ENCODE results near the gene HNRNPC.
"Not testable (repeated sequence)": the region's sequence is repeated elsewhere in the genome, so short reads cannot be mapped to it uniquely, and the experiment has no call there.

The HNRNPC gene

DNA sequence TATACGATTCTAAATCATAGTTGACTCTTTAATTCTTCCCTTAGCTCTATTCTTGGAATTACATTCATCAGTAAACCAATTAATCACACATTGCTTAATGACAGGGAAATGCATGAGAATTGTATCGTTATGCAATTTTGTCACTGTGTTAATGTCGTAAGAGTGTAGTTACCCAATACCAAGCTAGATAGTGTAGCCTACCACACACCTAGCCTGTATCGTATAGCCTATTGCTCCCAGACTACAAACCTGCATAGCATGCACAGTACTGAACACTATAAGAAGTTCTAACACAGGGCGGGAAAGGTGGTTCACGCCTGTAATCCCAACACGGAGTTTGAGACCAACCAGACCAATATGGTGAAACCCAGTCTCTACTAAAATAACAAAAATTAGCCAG is 24.7 kb downstream of the HNRNPC start:
- DNase-seq (ENCODE audit: low read depth) = no peak

DNA sequence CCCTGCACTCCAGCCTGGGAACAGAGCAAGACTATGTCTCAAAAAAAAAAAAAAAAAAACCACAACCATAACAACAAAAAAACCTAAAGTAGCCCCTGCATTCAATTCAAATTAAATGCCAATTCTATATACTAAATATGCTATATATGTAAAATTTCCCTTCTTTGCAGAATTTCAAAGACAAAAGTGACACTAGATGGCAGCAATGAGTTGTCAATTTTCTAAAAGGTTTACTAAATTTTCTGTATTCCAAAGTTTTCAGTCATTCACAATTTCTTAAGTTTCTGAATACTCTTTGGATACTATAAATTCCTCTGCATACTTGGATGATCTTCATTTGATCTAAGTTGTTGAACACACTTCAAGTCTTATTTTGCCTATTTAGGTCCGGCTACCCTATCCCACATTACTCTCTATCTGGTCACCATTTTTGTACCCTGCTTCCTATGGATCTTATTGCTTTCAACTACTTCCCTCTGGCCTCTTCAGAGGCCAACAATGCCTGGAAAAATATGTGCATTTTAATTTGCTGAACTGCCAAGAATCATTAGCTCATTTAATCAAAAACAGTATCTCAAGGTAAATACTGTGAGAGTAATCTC is 27.9 kb downstream of the HNRNPC start:
- DNase-seq (ENCODE audit: low read depth) = peak; percentile 33

DNA sequence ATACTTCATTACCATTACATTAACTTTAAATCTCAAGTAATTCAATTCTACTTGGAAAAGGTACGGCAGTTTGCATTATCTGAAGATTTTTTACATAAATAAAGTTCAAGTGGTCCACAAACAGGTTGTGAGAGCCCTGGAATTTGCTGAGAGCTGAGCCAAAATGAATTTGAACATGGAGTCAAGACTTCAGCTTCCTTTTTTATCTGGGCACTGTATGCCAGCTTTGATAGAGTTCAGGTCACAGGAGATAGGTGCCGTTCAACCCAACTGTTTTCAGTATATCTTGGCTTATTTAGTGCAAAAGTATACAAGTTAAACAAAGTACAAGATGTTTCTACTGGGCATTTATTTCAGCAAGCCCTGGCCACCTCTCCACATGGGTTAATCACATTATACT is 28.8 kb downstream of the HNRNPC start:
- DNase-seq (ENCODE audit: low read depth) = no peak

DNA sequence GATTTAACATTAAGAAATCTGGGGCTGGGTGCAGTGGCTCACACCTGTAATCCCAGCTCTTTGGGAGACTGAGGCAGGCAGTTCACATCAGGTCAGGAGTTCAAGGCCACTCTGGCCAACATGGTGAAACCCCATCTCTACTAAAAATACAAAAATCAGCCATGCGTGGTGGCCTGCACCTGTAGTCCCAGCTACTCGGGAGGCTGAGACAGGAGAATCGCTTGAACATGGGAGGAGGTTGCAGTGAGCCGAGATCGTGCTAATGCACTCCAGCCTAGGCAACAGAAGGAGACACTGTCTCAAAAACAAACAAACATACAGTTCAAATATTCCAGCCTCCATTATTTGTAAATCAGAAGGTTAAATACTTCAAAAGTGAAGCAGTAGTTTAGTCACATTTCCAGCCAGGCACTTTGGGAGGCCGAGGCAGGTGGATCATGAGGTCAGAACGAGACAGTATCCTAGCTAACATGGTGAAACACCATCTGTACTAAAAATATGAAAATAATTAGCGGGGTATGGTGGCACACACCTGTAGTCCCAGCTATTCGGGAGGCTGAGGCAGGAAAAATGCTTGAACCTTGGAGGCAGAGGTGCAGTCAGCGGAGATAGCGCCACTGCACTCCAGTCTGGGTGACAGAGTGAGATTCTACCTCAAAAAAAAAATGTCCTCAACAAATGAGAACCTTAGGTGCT is 30.3 kb downstream of the HNRNPC start:
- no peak for DNase-seq (ENCODE audit: low read depth)

DNA sequence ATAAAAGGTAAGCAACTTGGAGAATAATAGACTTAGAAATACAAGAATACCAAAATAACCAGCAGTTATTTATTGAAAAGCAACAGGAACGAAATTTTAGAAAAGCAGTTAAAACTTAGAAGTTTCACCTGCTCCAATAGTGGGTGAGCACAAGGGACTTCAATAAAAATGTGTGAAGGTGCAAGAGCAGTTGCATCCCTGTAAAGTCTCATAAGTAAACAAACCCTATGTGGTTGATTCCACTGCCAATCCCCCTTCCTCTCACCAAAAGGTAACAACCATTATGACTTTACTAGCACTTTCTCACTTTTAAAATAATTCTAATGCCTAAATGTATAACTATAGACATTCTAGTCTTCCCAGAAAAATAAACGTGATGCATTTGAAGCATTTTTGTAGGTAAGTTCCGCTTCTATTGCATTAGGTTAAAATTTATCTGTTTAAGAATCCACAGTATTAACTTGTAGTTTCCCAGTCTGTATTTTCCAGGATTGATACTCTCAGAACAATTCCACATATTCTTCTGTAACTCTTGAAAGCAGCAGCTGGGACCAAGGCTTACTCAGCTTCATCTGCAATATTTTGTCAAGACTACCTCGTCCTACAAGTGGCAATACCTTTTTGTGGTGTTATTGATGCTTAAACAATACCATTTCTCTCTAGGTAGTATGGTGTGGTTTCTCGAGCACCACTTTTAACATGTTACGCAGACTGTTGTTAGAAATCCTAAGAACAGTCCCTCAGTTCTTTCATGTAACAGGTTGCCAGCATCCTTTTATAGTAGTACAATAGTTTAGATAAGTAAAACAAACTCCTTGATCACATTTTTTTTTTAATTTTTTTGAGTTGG is 32.1 kb downstream of the HNRNPC start:
- no peak for DNase-seq (ENCODE audit: low read depth)

DNA sequence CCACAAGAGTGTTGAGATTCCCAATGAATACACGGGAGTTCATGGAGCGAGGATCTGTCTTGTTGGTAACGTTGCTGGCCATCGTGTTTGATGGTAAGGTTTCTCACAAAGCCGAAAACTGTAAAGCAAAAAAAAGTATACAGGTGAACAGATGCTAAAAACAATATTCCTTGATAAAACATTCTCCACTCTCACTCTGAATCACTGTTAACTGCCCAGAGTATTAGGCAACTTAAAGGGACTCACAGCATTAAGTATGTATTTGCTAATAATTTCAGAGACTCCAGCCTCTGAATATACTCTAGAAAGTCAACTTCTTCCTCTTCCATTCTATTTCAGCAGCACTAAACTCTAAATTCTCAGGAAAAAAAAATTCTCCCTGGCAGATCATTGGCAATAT is 35.1 kb downstream of the HNRNPC start:
- DNase-seq (ENCODE audit: low read depth) = no peak

DNA sequence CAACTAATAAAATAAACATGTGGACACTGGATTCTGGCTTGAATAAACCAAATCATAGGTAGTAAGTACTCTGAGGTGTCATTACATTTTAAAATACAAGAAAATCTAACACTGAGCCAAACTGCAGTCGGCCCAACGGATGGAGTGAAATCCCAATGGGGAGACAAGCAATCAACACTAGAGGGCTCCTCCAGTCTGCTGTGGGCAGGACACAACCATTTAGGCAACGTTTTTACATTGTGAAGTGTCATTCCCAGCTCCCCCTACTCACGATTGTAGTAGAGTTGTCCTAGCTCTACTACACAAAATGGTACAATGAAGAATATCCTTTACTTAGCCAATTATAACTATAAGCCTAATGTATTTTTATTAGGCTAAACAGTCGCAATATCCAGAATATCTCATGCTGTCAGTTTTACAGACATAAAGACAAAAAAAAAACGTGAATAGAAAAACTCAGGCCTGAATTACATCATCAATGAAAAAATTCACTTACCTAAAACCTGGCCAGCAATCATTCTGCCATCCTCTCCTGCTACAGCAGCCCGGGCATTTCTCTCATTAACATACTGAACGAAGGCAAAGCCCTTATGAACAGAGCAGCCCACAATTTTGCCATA is 35.7 kb downstream of the HNRNPC start:
- peak; percentile 12 for DNase-seq (ENCODE audit: low read depth)

DNA sequence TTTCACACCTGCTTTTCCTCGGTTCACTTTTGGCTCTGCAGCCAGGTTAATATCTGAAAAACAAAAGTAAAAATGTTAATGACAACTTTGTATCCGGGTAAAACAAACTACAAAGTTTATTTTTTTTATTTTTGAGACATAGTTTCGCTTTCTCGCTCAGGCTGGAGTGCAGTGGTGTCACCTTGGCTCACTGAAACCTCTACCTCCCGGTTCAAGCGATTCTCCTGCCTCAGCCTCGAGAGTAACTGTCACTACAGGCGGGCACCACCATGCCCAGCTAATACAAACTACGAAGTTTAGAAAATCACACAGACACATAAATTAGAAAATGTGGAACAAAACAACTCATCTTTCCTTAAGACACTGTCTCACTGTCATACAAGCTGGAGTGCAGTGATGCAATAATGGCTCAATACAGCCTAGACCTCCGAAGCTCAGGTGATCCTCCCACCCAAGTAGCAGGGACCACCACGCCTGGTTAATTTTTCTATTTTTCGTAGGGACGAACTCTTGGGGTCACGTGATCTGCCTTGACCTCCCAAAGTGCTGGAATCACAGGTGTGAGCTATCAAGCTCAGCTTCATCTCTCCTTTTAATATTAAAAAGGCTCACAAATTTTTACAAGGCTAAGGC is 38.1 kb downstream of the HNRNPC start:
- no peak for DNase-seq (ENCODE audit: low read depth)

DNA sequence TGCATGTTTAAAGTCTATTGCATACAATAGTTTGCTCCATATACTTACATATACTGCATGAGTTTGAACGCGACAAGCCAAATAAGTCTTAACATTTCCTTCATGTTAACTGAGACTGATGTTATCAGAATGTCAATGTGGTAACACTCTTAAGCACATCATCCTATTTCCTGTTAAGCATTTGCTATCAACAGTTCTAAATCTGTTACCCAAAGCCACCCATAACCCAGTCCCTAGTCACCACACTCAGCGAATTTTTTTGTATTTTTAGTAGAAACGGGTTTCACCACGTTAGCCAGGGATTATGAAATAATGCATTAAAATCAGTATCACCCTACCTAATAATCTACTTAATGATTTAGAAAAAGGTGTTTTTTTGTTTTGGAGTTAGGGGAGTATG is 39.4 kb downstream of the HNRNPC start:
- DNase-seq (ENCODE audit: low read depth) = no peak

DNA sequence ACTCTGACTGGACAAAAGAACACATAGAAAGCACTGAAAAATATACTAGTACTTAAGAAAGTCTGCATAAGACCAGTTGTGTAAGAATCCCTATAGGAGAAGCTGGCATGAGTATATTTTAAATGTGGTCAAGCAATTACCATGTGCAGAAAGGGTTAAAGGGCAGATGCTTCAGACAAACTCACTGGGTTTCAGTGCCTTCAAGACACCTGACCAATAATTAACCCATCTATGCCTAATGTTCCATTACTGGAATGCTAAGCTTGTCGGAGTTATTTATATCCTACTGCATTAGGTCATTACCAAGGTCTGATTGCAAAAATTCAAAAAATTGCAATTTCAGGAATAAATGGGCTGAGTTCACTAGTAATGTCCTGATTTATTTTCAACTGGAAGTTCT is 41.3 kb downstream of the HNRNPC start:
- DNase-seq (ENCODE audit: low read depth) = no peak

DNA sequence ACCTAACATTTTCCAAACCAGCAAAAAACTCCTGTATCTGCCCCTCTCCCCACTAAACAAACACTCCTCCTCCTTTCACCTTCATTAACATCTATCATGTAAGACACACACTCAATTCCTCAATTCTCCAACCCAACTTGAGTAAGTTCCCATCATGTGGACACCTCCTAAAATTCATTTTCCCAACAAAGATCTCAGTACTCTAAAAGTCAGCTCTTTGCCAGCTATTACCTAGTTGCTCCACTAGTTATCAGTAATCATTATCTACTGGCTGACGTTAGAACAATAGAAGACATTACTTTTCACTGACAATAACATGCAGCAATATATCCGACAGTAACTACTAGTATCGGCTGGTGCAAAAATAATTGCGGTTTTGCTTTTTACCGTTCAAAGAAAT is 42.1 kb downstream of the HNRNPC start:
- DNase-seq (ENCODE audit: low read depth) = no peak

DNA sequence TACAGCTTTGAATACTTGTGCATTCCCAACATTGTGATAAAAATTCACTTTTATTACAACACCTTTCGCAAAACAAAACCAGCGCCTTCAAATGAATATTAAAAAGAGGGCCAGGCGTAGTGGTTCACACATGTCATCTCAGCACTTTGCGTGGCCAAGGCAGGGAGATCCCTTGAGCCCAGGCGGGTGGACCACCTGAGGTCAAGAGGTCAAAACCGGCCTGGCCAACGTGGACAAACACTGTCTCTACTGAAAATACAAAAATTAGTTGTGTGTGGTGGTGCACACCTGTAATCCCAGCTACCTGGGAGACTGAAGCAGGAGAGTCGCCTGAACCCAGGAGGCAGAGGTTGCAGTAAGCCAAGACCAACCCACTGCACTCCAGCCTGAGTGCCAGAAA is 42.8 kb downstream of the HNRNPC start:
- DNase-seq (ENCODE audit: low read depth) = no peak

DNA sequence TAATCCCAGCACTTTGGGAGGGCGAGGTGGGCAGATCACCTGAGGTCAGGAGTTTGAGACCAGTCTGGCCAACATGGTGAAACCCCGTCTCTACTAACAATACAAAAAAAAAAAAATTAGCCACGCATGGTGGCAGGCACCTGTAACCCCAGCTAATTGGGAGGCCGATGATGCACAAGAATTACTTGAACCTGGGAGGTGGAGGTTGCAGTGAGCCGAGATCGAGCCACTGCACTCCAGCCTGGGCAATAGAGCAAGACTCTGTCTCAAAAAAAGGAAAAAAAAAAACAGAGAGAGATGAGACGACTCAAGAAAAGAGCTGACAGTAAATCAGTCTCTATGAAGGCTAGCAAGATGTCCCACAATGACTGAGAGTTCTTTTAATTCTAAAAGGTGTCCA is 44.1 kb downstream of the HNRNPC start:
- DNase-seq (ENCODE audit: low read depth) = not testable (repeated sequence)

DNA sequence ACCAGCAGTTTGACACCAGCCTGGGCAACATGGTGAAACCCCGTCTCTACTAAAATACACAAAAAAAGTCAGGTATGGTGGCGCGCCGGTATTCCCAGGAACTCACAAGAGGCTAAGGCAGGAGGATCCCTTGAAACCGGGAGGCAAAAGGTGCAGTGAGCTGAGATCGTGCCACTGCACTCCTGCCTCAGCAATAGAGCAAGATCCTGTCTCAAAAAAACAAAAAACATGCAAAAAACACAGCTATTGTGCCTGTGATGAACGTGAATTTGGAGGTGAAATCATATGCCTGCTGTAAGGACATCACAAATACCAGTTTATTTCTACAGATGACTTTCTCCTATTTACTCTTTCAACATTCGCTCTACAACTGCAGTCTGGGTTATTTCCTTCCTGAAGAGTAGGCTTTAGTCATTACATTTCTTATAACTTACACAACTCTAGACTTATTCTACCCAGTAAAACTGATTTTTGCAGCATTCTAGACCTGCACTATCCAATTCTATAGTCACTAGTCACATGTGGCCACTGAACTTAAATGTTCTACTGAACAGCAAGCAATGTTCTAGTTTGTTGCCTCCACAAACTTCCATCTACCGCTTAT is 48.3 kb downstream of the HNRNPC start:
- DNase-seq (ENCODE audit: low read depth) = peak; percentile 38

DNA sequence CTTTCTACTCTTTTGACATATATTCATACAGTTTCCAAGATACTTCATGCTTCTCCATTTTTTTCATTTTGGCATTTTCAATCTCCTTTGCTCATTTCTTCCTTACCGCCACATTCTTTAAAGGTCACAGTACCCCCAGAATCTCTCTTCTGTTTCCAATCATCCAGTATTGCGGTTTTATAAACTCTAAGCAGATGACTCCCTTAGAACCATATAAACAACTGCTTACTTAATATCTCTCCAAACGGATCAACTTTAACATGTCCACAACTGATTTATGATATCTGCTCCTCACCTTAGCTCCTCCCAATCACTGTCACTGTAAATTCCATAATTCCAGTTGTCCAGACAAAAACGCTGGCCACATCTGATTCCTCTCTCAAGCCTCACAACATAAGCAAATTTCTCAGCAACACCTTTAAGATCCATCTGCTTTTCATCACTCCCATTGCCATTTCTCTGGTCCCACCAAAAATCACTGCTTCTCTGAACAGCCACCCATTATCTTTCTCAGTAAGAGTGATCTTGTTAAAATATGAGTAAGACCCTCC is 49.6 kb downstream of the HNRNPC start:
- peak; percentile 72 for DNase-seq (ENCODE audit: low read depth)

DNA sequence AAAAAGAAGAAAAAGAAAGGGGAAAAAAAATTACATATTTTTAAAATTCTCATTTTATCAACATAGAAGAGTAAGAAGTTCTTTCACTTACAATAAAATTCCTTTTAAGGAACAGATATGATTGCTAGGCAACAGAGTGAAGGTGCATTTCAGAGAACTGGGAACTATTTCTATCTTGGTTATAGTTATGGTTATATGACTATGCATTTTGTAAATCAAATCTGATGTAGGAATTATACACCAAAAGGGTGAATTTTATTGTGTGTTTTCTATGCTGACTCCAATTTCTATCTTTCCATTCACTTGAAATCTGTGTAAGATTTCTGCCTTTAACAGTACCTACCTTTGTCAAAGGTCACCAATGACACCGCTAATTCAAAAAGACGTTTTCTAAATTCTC is 50.1 kb downstream of the HNRNPC start:
- no peak for DNase-seq (ENCODE audit: low read depth)

DNA sequence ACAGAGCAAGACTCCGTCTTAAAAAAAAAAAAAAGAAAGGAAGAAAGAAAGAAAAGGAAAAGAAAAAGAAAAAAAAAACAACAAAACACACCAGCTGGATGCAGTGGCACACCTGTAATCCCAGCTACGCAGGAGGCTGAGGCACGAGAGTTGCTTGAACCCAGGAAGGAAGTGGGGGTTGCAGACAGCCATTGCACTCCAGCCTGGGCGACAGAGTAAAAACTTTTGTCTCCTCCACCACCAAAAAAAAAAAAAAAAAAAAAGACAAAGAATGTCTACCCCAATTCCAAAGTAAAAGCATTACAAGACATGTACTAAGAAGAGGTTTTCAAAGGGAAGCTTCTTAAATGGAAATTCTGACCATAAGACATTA is 53.4 kb downstream of the HNRNPC start:
- DNase-seq (ENCODE audit: low read depth) = no peak

DNA sequence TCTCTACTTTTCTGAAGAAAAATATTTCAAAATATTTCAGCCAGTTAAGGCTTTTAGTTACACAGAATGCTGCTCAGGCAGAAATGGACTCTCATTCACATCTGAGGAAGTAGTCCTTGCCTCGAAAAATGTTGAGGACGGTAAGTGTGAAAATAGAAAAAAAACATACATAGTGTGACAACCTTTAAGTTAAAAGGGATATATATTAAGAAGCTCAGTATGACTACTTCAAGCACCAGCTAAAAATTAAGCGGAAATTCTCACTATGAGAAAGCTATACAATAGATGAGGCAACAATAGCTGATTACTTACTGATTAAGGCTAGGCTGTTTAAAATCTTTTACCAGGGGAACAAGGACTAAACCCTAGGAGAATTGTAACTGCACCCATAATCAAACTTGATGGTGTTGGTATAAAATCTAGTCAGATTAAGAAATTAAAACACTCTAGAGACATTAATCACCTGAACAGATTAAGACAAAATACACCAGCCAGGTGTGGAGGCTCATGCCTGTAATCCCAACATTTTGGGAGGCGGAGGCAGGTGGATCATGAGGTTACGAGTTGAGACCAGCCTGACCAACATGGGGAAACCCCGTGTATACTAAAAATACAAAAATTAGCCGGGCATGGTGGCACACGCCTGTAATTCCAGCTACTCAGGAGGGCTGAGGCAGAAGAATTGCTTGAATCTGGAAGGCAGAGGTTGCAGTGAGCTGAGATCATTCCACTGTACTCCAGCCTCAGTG is 53.9 kb downstream of the HNRNPC start:
- DNase-seq (ENCODE audit: low read depth) = no peak

DNA sequence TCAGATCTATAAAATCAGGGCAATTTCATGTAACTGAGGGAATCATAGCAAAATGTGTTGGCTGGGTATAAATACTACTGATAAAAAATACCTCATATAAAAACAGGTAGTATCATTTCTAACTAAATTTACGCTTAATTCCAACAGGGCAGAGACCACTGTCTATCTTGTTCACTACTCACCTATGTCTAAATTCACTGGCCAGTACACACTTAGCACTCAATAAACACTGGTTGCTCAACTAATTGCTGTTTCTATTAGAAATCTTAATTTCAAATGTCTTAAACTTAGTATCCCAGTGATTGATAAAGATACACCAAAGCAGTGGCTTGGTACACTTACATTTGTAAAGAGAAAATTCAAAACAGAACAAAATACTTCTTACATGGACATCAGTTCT is 55.6 kb downstream of the HNRNPC start:
- DNase-seq (ENCODE audit: low read depth) = no peak

DNA sequence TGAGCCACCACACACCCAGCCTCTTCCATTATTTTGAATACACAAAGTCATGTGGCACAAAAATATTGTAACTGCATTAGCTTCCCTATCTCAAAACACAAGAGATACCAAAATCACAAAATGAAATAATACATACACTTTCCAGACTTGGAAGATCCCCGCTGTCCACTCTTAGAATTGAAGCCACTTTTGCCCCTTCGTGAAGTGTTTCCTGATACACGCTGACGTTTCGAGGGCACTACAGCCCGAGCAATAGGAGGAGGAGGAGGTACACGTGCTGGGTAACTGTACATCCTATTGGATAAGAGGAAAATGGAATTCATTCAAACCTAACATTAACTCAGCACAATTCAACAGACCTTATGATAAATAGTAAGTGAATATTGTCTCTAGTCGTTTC is 56.4 kb downstream of the HNRNPC start:
- DNase-seq (ENCODE audit: low read depth) = not testable (repeated sequence)

DNA sequence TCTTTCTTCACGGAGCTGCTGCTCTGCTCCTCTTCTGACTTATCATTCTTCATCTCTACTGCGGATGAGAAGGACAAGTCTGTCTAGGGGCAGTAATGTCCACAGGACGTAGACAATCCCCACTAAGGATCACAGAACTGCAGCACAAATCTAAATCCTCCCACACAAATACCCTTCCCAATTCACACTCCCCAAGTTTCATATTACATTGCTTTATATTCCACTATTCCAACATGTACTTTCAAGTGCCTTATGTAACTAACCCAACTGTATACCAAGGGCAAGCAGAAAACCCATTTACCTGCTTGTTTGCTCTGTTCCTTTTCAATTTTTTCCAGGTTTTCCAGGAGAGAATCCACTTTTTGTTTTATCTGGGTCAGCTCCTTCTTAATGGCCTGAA is 57.7 kb downstream of the HNRNPC start:
- no peak for DNase-seq (ENCODE audit: low read depth)
